Calu3 (cell line): ENCODE measurements around the gene RAB11FIP4. TPM values are rescaled to one million over a fixed set of nuclear protein-coding genes. Genes with fewer than 3 reads are reported as not detected.

Experiments used
- BruUV-seq: library from RNA; stranded (reverse); fragments of 400-500 nt; replicated peaks from 2 replicates; lab custom pipeline; 2021; lab: Mats Ljungman, UMichigan
- CTCF ChIA-PET: fragments of 300-600 bp; sonication (Branson Sonifier 250); formaldehyde crosslinking; loops from one replicate; lab custom pipeline; 2022; ENCODE audit warnings: antibody characterized with exemption; lab: Charles Lee
- DNase-seq: peaks from one replicate; pipeline ENCODE4 v3.0.0; 2022
- H3K27ac Mint-ChIP-seq: one replicate; pipeline ENCODE4 v1.8.0; 2022; ENCODE audit warnings: mixed read lengths; ENCODE audit not compliant: unreplicated experiment
- H3K27me3 Mint-ChIP-seq: one replicate; pipeline ENCODE4 v1.8.0; 2022; ENCODE audit warnings: mixed read lengths; ENCODE audit not compliant: unreplicated experiment
- H3K36me3 Mint-ChIP-seq: one replicate; pipeline ENCODE4 v1.8.0; 2022; ENCODE audit warnings: mild to moderate bottlenecking, moderate library complexity, mixed read lengths; ENCODE audit not compliant: insufficient read depth, unreplicated experiment
- H3K4me1 Mint-ChIP-seq: one replicate; pipeline ENCODE4 v1.8.0; 2022; ENCODE audit warnings: mild to moderate bottlenecking, low read depth, mixed read lengths; ENCODE audit not compliant: unreplicated experiment
- H3K4me3 Mint-ChIP-seq: one replicate; pipeline ENCODE4 v1.8.0; 2022; ENCODE audit warnings: mild to moderate bottlenecking, low read depth, moderate library complexity, mixed read lengths; ENCODE audit not compliant: unreplicated experiment
- H3K9me3 Mint-ChIP-seq: one replicate; pipeline ENCODE4 v1.8.0; 2022; ENCODE audit warnings: low read depth, mixed read lengths; ENCODE audit not compliant: unreplicated experiment
- intact Hi-C: fragments of 100-400 bp; cut with micrococcal nuclease; formaldehyde crosslinking; loops from one replicate; pipeline ENCODE4 v1.10.0; 2022; ENCODE audit not compliant: unreplicated experiment
- total RNA-seq: library from RNA; stranded (reverse); gene quantifications from 2 replicates; pipeline ENCODE4 v1.2.3, GENCODE V29; 2022
- TF ChIP-seq, protein P1 (sequence below): fragments of 200-600 bp; IDR thresholded peaks from one replicate; pipeline ENCODE4 v1.8.0; 2022; ENCODE audit warnings: antibody characterized with exemption; ENCODE audit not compliant: unreplicated experiment

RAB11FIP4 gene
- total RNA-seq, 1 experiment from 2014 or later, result 27.9 TPM

DNA sequence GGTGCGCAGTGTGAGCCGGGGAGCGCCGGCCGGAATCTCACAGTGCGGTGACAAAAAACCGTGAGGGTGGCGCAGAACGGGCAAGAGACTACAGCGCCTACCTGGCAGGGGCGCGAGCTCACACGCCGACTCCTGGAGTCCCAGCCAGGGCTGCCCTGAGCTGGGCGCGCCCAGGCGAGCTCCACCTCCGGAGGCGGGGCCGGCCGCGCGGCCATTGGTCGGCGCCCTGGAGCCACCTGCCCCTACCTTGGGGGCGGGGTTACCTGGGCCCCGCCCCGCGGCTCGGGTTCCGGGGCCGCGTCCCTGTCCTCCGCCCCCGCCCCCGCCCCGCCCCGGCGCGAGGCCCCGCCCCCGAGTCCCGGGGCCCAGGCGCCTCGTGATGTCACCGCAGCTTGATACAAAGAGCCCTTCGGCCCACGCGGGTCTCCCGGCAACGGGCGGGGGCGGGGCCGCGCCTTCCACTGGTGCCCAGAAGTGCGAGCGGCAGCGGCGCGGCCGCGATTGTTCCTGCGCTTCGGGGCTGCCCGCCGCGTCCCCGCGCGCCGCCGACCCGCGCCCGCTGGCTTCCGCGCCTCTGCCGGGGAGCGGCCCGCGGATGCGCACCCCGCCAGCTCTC lies 96.3 kb downstream of the RAB11FIP4 start:
- peaks cover 13% of the 10 kb centered on the region for H3K27me3 Mint-ChIP-seq
- BruUV-seq, result no TSS peak
- CTCF ChIA-PET, result interaction anchor here (0.6 to 1.3 kb wide), 8 partner anchors 12 to 372 kb away, joined by 3 to 4 read pairs (median 3); partner anchors contain the start of gene COPRS
- peaks cover 33% of the 10 kb centered on the region for H3K4me1 Mint-ChIP-seq
- H3K36me3 Mint-ChIP-seq, result peaks cover 26% of the 10 kb centered on the region
- TF ChIP-seq, protein P1, sequence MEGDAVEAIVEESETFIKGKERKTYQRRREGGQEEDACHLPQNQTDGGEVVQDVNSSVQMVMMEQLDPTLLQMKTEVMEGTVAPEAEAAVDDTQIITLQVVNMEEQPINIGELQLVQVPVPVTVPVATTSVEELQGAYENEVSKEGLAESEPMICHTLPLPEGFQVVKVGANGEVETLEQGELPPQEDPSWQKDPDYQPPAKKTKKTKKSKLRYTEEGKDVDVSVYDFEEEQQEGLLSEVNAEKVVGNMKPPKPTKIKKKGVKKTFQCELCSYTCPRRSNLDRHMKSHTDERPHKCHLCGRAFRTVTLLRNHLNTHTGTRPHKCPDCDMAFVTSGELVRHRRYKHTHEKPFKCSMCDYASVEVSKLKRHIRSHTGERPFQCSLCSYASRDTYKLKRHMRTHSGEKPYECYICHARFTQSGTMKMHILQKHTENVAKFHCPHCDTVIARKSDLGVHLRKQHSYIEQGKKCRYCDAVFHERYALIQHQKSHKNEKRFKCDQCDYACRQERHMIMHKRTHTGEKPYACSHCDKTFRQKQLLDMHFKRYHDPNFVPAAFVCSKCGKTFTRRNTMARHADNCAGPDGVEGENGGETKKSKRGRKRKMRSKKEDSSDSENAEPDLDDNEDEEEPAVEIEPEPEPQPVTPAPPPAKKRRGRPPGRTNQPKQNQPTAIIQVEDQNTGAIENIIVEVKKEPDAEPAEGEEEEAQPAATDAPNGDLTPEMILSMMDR, result no peak
- H3K27ac Mint-ChIP-seq, result no peak overlapping the region
- DNase-seq, result peak; percentile 94
- no peaks in the 10 kb centered on the region for H3K9me3 Mint-ChIP-seq
- intact Hi-C loops, result loop anchor here (5.0 kb wide), 1 partner anchor 40 kb away; no protein-coding TSS in a partner anchor
- H3K4me3 Mint-ChIP-seq, result peak overlapping the region; percentile 72

DNA sequence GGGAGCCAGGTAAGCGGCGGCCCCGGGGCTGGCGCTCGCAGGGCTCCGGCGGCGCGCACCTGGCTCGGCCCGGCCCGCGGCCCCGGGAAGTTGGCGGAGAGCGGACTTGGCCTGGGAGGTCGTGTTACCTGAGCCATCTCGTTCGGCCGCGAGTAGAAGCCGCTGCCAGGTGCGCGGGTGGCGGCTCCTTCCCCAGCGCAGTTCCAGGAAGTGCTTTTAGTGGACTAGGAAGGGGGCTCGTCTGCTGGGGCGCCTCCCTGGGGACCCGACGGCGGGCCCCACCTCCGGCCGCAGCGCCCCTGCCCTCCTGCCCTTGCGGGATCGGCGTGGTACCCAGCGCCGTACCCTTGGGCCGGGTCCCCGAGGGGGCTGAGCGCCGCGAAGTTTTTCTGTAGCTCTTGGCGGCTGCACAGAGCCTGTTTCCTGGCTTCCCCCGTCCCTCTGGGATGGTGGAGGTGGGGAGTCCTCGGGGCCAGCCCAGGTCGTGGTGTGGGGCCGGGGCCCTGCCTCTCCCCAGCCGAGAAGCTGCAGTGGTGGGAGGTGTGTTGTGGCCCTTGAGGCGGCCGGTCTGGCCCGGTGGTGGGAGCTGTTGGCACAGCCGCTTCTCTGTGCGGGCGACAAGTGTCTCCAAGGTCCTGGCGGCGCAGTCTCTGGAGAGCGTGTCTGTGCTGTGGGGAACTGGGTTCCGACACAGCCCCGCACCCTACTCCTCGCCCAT lies 96.9 kb downstream of the RAB11FIP4 start:
- TF ChIP-seq, protein P1, result no peak
- Mint-ChIP-seq H3K4me3 (peak overlapping the region; percentile 72), H3K4me1 (peaks cover 35% of the 10 kb centered on the region), H3K27me3 (peaks cover 13% of the 10 kb centered on the region), H3K36me3 (peaks cover 26% of the 10 kb centered on the region), H3K9me3 (no peaks in the 10 kb centered on the region), H3K27ac (peak overlapping the region; percentile 75)
- BruUV-seq, result no TSS peak
- CTCF ChIA-PET, result interaction anchor here (0.6 to 1.4 kb wide), 3 partner anchors 11 to 1803 kb away, joined by 3 to 4 read pairs (median 4); no protein-coding TSS in a partner anchor
- intact Hi-C loops, result loop anchor here (5.0 kb wide), 1 partner anchor 41 kb away; no protein-coding TSS in a partner anchor
- peak; percentile 46 for DNase-seq

DNA sequence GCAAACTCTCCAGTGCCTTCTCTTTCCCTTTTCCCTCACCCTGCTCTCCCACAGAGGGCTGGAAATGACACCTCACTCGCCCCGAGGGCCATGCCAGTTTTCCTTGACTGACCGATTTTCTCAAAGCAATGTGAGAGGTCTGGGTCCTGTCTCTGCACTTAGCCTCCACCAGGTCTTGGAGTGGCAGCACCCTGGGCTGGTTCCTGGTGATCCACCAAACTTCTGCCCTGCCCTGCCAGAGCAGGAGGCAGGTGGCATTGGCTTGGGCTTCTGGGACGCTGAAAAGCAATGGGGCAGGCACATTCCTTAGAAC lies 97.5 kb downstream of the RAB11FIP4 start:
- DNase-seq, result peak; percentile 34
- Mint-ChIP-seq H3K9me3 (no peaks in the 10 kb centered on the region), H3K36me3 (peaks cover 26% of the 10 kb centered on the region), H3K4me3 (peak overlapping the region; percentile 72), H3K4me1 (peaks cover 40% of the 10 kb centered on the region), H3K27me3 (peaks cover 13% of the 10 kb centered on the region), H3K27ac (peak overlapping the region; percentile 75)
- BruUV-seq, result no TSS peak
- intact Hi-C loops, result loop anchor here (5.0 kb wide), 1 partner anchor 42 kb away; no protein-coding TSS in a partner anchor
- CTCF ChIA-PET, result interaction anchor here (1.4 kb wide), 1 partner anchor 11 kb away, joined by 3 read pairs; no protein-coding TSS in a partner anchor
- TF ChIP-seq, protein P1, result no peak

DNA sequence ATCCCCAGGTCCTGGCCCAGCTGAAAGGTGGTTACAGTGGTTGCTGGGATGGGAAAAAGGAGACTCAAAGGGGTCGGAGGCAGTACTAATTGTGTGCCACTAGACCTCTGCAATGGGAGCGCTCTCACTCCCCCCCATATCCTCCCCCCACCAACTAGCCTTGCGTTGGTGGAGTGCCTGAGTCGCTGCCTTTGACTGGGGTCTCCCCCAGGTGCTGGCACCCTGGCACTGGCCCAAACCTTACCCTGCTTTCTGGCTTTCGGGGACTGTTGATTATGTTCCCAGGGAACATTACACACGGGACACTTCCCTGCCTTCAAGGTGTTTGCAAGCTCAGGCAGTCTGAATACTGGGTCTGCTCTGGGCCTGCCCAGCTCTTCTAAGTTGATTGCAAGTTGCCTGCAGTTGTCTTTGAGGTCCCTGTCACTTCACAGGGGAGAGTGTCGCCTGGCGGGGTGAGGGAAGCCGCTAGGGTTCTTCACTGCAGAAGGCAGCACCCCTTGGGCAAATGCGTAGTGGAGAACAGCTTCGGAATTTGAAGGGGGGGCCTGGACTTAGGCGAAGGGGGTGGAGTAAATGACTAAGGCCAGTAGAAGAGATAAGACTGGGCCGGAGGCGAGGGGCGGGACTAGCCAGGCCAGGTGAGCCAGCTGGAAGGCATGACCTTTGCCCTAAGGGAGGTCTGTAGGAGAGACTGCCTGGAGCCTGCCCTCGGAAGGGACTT lies 98.0 kb downstream of the RAB11FIP4 start:
- Mint-ChIP-seq H3K27ac (peak overlapping the region; percentile 75), H3K4me3 (peak overlapping the region; percentile 72), H3K9me3 (no peaks in the 10 kb centered on the region), H3K27me3 (peaks cover 8% of the 10 kb centered on the region), H3K4me1 (peaks cover 45% of the 10 kb centered on the region), H3K36me3 (peaks cover 26% of the 10 kb centered on the region)
- DNase-seq, result peak; percentile 76
- CTCF ChIA-PET, result interaction anchor here (0.6 to 1.4 kb wide), 2 partner anchors 10 to 149 kb away, joined by 3 to 6 read pairs; no protein-coding TSS in a partner anchor
- intact Hi-C loops, result loop anchor here (5.0 kb wide), 1 partner anchor 42 kb away; no protein-coding TSS in a partner anchor
- TF ChIP-seq, protein P1, result no peak
- TSS peak; percentile 33 for BruUV-seq
